Stimulated activated naive CD8-positive, alpha-beta T cell treated with anti-CD3 and anti-CD28 coated beads, Interleukin-15, Interleukin-2, amounts not matched to agents 100 ng/mL and 50 ng/mL, for 24 hours (primary cell): ENCODE data around the gene GON4L.
"Not testable (repeated sequence)": the region's sequence is repeated elsewhere in the genome, so short reads cannot be mapped to it uniquely, and the experiment has no call there.

Experiments
- H3K27ac Mint-ChIP-seq: one replicate; pipeline ENCODE4 v1.8.0; 2021; ENCODE audit warnings: mild to moderate bottlenecking, mixed read lengths
- H3K27me3 Mint-ChIP-seq: one replicate; pipeline ENCODE4 v1.8.0; 2021; ENCODE audit warnings: mixed read lengths
- H3K36me3 Mint-ChIP-seq: one replicate; pipeline ENCODE4 v1.8.0; 2021; ENCODE audit warnings: low read depth, mixed read lengths
- H3K4me1 Mint-ChIP-seq: one replicate; pipeline ENCODE4 v1.8.0; 2021; ENCODE audit warnings: low read depth, mixed read lengths
- H3K4me3 Mint-ChIP-seq: one replicate; pipeline ENCODE4 v1.8.0; 2021; ENCODE audit warnings: mild to moderate bottlenecking, mixed read lengths
- H3K9me3 Mint-ChIP-seq: one replicate; pipeline ENCODE4 v1.8.0; 2021; ENCODE audit warnings: mixed read lengths

GON4L gene

DNA sequence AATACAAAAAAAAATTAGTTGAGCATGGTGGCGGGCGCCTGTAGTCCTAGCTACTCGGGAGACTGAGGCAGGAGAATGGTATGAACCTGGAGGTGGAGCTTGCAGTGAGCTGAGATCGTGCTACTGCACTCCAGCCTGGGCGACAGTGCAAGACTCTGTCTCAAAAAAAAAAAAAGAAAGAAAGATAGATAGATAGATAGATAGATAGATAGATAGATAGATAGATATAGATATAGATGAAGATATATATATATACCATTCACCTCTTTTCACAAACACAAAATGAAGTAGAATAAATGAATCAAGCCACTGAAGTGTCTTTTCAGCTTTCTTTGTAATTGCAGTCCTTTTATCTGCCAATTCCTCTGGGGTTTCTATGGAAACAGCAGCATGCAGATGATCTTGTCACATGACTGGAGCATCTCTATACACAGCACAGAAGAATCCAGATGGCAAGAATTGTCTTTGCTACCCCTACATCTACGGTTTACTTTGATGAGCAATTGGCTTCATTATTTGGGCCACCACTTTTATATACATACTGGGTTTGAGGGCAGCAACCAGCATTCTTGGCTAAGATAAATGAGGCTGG lies 138.4 kb downstream of the GON4L start:
- H3K27ac Mint-ChIP-seq, H3K27me3 Mint-ChIP-seq: not testable (repeated sequence)

DNA sequence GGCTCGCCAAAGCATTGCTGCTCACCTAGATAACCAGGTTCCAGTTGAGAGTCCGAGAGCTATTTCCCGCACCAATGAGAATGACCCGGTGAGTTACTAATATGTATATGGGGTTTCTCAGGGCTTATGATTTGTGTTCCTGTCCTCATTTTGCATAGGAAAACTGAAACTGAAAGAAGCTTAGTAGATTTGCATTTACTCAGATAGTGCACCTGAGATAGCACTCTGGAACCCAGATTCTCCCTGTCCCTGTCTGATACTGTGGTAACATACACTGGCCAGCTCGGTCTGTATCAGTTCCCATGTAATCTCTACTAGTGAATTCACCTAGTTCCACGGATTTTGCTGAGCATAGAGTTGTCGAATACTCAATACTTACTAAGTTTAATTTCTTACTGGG lies 140.0 kb downstream of the GON4L start:
- Mint-ChIP-seq H3K9me3 (no peaks in the 10 kb centered on the region), H3K27ac (peak overlapping the region; percentile 36), H3K4me3 (no peak overlapping the region), H3K36me3 (peaks cover 53% of the 10 kb centered on the region), H3K4me1 (peaks cover 13% of the 10 kb centered on the region), H3K27me3 (no peaks in the 10 kb centered on the region)

More for the DNA sequence above, 138.4 kb downstream of the GON4L start:
- Mint-ChIP-seq H3K4me1 (peaks cover 13% of the 10 kb centered on the region), H3K36me3 (peaks cover 45% of the 10 kb centered on the region)
- not testable (repeated sequence) for H3K4me3 Mint-ChIP-seq, H3K9me3 Mint-ChIP-seq

DNA sequence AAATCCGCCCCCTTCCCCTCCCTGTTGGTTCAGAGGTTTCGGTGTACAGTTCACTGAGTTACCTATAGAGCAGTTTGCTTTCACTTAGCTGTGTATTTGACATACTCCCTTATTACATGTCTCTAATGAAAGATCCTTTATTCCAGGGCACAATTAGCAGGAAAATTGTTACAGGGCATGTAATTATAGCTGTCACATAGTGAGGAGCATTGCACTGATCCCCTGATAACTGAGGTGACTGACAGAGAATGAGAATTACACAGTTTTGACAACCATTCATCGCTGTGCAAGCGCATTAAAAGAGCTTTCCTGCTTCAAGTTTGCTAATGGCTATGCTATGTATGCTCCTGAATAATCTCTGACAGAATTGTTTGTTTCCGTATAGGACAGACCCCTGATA lies 141.2 kb downstream of the GON4L start:
- no peaks in the 10 kb centered on the region for H3K9me3 Mint-ChIP-seq
- peaks cover 46% of the 10 kb centered on the region for H3K36me3 Mint-ChIP-seq
- no peaks in the 10 kb centered on the region for H3K27me3 Mint-ChIP-seq
- H3K27ac Mint-ChIP-seq = no peak overlapping the region
- peaks cover 13% of the 10 kb centered on the region for H3K4me1 Mint-ChIP-seq
- no peak overlapping the region for H3K4me3 Mint-ChIP-seq

DNA sequence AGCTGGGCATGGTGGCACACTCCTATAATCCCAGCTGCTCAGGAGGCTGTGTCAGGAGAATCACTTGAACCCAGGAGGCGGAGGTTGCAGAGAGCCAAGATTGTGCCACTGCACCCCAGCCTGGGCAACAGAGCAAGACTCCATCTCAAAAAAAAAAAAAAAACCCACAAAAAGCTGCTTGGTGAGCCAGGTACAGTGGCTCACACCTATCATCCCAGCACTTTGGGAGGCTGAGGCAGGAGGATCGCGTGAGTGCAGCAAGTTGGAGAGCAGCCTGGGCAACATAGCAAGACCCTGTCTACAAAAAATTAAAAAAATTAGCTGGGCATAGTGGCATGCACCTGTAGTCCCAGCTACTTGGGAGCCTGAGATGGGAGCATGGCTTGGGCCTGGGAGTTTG lies 142.0 kb downstream of the GON4L start:
- not testable (repeated sequence) for H3K4me3 Mint-ChIP-seq, H3K27me3 Mint-ChIP-seq, H3K9me3 Mint-ChIP-seq, H3K27ac Mint-ChIP-seq
- Mint-ChIP-seq H3K36me3 (peaks cover 46% of the 10 kb centered on the region), H3K4me1 (peaks cover 13% of the 10 kb centered on the region)

DNA sequence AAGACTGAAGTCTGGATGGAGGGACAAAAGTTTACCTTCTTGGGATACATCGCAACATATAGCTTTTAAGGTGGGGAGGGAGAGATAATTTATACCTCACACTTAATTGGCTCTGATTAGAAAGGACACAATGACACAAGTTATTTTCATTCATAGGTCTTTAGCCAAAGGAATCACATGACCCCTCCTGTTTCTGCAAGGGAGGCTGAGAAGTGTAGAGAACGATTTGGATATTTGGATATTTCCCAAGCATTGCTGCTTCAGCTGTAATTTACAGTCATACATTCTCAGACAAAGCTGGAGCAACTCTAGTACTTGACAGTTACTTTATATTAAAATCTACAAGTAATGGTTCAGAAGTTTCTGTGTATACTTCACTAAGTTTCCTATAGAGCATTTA lies 143.9 kb downstream of the GON4L start:
- Mint-ChIP-seq H3K27ac (no peak overlapping the region), H3K4me3 (no peak overlapping the region), H3K4me1 (peaks cover 13% of the 10 kb centered on the region)

DNA sequence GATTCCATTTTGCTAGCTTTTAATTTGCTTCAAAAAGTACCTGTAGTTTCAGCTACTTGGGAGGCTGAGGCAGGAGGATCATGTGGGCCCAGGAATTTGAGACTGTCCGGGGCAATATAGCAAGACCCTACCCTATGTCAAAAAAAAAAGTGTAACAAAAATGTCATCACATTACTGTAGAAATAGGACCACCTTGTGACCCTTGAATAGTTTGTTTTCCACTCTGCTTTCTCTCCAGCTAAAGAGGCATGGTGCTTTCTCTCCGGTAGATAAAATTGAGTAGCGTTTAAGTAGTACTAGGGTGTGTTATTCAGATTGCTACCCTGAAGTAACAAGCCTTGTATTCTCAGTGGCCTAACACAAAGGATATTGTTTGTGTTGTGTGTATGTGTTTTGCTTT lies 144.4 kb downstream of the GON4L start:
- H3K27me3 Mint-ChIP-seq, H3K9me3 Mint-ChIP-seq, H3K4me3 Mint-ChIP-seq, H3K27ac Mint-ChIP-seq: not testable (repeated sequence)
- Mint-ChIP-seq H3K4me1 (peaks cover 16% of the 10 kb centered on the region), H3K36me3 (peaks cover 49% of the 10 kb centered on the region)

More for the DNA sequence above, 143.9 kb downstream of the GON4L start:
- Mint-ChIP-seq H3K9me3 (no peaks in the 10 kb centered on the region), H3K27me3 (no peaks in the 10 kb centered on the region), H3K36me3 (peaks cover 50% of the 10 kb centered on the region)

DNA sequence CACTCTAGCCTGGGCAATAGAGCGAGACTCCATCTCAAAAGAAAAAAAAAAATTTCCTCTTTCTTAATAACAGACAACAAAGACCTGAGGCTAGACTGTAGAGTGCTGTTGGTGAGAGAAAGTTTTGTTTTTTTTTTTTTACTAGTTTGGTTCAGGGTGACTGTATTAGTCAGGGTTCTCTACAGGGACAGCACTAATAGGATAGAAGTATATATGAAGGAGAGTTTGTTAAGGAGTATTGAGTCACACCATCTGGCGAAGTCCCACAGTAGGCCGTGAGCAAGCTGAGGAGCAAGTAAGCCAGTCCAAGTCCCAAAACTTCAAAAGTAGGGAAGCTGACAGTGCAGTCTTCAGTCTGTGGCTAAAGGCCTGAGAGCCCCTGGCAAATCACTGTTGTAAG lies 145.6 kb downstream of the GON4L start:
- H3K27ac Mint-ChIP-seq, H3K4me1 Mint-ChIP-seq, H3K27me3 Mint-ChIP-seq, H3K9me3 Mint-ChIP-seq, H3K4me3 Mint-ChIP-seq: not testable (repeated sequence)
- peaks cover 43% of the 10 kb centered on the region for H3K36me3 Mint-ChIP-seq

DNA sequence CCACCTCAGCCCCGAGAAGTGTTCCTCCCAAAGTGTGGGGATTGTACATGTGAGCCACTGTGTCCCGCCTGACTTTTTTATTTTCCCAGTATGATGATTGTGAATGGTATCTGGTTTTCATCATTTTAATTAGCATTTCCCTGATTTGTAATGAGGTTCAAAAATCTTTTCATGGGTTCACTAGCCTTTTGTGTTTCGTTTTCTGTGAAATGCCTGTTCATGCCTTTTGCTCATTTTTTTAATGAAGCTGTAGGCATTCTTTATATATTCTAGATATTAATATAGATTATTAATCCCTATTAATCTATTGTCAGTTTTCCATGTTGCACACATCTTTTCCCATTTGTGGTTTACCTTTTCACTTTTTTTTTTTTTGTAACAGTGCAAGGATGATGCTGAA lies 147.6 kb downstream of the GON4L start:
- Mint-ChIP-seq H3K27me3 (no peaks in the 10 kb centered on the region), H3K4me3 (no peak overlapping the region), H3K27ac (no peak overlapping the region), H3K36me3 (peaks cover 37% of the 10 kb centered on the region), H3K9me3 (no peaks in the 10 kb centered on the region), H3K4me1 (peaks cover 7% of the 10 kb centered on the region)

DNA sequence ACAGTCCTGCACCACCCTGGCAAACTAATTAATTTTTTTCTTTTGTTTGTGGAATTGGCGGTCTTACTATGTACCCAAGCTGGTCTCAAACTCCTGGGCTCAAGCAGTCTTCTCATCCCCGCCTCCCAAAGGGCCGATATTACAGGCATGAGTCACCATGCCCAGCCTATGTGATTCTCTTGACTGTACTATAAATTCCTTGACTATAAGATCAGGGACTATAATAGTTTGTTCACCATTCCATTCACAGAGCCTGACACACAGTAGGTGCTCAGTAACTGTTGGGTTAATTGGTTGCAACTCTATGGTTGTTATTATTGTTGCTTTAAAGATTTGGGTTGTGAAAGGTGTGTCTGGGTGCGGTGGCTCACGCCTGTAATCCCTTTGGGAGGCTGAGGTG lies 150.9 kb downstream of the GON4L start:
- Mint-ChIP-seq H3K27me3 (no peaks in the 10 kb centered on the region), H3K4me1 (peaks cover 15% of the 10 kb centered on the region), H3K27ac (no peak overlapping the region), H3K9me3 (no peaks in the 10 kb centered on the region), H3K4me3 (no peak overlapping the region), H3K36me3 (peaks cover 21% of the 10 kb centered on the region)

DNA sequence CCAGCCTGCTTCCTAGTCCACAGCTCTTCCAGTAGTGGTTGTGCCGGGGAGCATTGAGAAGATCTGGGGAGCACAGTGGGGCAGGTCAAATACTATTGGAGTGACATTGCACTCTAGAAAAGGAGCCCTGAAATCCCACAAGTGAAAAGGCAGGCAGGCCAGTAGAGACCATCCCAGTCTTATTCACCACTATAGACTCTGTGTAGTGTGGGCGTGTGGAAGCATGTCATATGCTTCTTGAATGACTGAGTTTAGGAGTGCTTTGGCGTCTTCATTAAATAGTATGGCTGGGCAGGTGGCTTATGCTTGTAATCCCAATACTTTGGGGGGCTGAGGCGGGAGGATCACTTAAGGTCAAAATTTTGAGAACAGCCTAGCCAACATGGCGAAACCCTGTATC lies 152.6 kb downstream of the GON4L start:
- peaks cover 19% of the 10 kb centered on the region for H3K4me1 Mint-ChIP-seq
- peaks cover 20% of the 10 kb centered on the region for H3K36me3 Mint-ChIP-seq

DNA sequence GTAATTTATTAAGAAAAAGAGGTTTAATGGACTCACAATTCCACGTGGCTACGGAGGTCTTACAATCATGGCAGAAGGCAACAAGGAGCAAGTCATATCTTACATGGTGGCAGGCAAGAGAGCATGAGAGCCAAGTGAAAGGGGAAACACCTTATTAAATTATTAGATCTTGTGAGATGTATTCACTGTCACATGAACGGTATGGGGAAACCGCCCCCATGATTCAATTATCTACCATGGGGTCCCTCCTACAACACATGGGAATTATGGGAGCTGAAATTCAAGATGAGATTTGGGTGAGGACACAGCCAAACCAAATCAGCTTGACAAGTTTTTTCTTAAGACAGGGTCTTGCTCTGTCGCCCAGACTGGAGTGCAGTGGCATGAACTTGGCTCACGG lies 153.8 kb downstream of the GON4L start:
- Mint-ChIP-seq H3K4me1 (peaks cover 19% of the 10 kb centered on the region), H3K36me3 (peaks cover 24% of the 10 kb centered on the region), H3K27ac (no peak overlapping the region), H3K27me3 (no peaks in the 10 kb centered on the region), H3K4me3 (no peak overlapping the region), H3K9me3 (no peaks in the 10 kb centered on the region)

More for the DNA sequence above, 152.6 kb downstream of the GON4L start:
- not testable (repeated sequence) for H3K9me3 Mint-ChIP-seq, H3K27me3 Mint-ChIP-seq, H3K4me3 Mint-ChIP-seq, H3K27ac Mint-ChIP-seq

DNA sequence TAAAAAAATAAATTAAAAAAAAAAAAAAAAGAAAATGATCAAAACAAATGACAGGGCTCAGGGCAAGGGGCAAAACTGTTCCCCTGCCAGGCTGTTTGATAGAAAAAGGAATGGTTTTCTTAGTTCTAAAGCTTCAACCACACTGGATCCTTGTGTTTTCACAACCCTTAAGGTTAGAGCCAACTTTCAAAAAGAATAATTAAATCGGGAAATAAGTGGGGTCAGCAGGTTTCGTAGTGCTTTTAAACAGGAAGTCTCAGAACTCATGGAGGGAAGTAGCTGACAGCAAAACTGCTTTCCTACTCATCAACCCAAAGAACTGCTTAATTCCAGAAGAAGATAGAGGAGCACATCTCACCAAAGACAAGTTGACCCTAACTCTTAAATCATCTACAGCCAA lies 155.3 kb downstream of the GON4L start:
- Mint-ChIP-seq H3K36me3 (peaks cover 31% of the 10 kb centered on the region), H3K4me1 (peaks cover 20% of the 10 kb centered on the region)
- H3K27me3 Mint-ChIP-seq, H3K4me3 Mint-ChIP-seq, H3K9me3 Mint-ChIP-seq, H3K27ac Mint-ChIP-seq: not testable (repeated sequence)
